Measurements from ENCODE around the gene ARHGAP26.

DNA sequence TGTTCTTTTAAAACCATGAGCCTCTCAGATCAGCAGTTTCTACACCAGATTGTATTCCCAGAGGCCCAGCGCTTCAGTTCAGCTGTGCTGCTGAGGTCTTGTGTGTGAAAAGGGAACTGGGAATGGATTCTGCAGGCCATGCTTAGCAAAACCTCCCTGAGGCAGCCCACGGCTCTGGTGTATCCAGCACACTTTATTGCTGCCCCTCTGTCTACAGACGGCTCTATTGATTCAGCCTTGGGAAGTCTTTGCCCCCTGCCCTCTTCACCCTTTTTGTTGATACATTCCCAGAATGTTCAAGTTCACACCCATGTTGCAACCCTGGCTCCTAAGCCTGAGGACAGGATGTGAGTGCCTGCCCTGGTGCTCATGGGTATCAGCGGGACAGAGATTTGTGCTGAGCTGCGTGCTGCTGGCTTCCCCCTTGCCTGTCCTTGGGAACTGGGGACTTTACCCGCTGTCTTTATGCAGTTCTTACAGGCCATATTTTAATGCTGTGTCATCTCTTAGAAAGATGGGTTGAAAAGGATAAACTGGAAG lies 37.3 kb downstream of the ARHGAP26 start:
- TF ChIP-seq, protein P1, sequence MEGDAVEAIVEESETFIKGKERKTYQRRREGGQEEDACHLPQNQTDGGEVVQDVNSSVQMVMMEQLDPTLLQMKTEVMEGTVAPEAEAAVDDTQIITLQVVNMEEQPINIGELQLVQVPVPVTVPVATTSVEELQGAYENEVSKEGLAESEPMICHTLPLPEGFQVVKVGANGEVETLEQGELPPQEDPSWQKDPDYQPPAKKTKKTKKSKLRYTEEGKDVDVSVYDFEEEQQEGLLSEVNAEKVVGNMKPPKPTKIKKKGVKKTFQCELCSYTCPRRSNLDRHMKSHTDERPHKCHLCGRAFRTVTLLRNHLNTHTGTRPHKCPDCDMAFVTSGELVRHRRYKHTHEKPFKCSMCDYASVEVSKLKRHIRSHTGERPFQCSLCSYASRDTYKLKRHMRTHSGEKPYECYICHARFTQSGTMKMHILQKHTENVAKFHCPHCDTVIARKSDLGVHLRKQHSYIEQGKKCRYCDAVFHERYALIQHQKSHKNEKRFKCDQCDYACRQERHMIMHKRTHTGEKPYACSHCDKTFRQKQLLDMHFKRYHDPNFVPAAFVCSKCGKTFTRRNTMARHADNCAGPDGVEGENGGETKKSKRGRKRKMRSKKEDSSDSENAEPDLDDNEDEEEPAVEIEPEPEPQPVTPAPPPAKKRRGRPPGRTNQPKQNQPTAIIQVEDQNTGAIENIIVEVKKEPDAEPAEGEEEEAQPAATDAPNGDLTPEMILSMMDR (IDR thresholded peaks at IDR 0.05; ENCODE audit: extremely low read depth in 1 of 2, insufficient read depth in 1 of 2, low read depth in 1 of 2, low read length in 2 of 2): no peak
- TF ChIP-seq POLR2A (IDR thresholded peaks at IDR 0.05; ENCODE audit: low read depth, low read length) (no peak), MYC (IDR thresholded peaks at IDR 0.05; ENCODE audit: low read depth, low read length) (no peak), JUN (IDR thresholded peaks at IDR 0.05; ENCODE audit: borderline replicate concordance, insufficient read depth, insufficient read length, low read depth) (no peak)
- TF ChIP-seq, protein P2, sequence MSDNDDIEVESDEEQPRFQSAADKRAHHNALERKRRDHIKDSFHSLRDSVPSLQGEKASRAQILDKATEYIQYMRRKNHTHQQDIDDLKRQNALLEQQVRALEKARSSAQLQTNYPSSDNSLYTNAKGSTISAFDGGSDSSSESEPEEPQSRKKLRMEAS (IDR thresholded peaks at IDR 0.05; ENCODE audit: insufficient read depth, insufficient read length): no peak
